Neuronal stem cell (in vitro differentiated cells): ENCODE measurements around the gene KHDC3L.

Experiments used
- DNase-seq: peaks from one replicate; pipeline ENCODE4 v3.0.0-alpha.2; 2013; ENCODE audit warnings: low spot score
- H2AFZ ChIP-seq: one replicate; pipeline ENCODE4 v1.6.1; 2013; ENCODE audit warnings: mild to moderate bottlenecking, low read length, inconsistent platforms
- H2AK5ac ChIP-seq: 2 replicates; pipeline ENCODE4 v1.6.1; 2013; ENCODE audit warnings: low read depth, mild to moderate bottlenecking, inconsistent platforms, low read length, moderate library complexity, mixed read lengths
- H2BK120ac ChIP-seq: 2 replicates; pipeline ENCODE4 v1.6.1; 2013; ENCODE audit warnings: low read depth, mild to moderate bottlenecking, inconsistent platforms, low read length, moderate library complexity, mixed read lengths
- H2BK12ac ChIP-seq: one replicate; pipeline ENCODE4 v1.6.1; 2013; ENCODE audit warnings: low read length, inconsistent platforms
- H2BK15ac ChIP-seq: 2 replicates; pipeline ENCODE4 v1.6.1; 2013; ENCODE audit warnings: mild to moderate bottlenecking, low read length, inconsistent platforms, mixed read lengths
- H2BK5ac ChIP-seq: one replicate; pipeline ENCODE4 v1.6.1; 2013; ENCODE audit warnings: inconsistent platforms, mild to moderate bottlenecking, low read length, moderate library complexity
- H3K14ac ChIP-seq: one replicate; pipeline ENCODE4 v1.6.1; 2013; ENCODE audit warnings: low read length, inconsistent platforms
- H3K18ac ChIP-seq: 2 replicates; pipeline ENCODE4 v1.6.1; 2013; ENCODE audit warnings: low read length, inconsistent platforms
- H3K23ac ChIP-seq: 2 replicates; pipeline ENCODE4 v1.6.1; 2013; ENCODE audit warnings: low read depth, mild to moderate bottlenecking, mixed read lengths, low read length, inconsistent platforms; ENCODE audit not compliant: poor library complexity
- H3K27ac ChIP-seq: replicated peaks from 3 replicates; pipeline ENCODE4 v1.5.1; 2013; ENCODE audit warnings: low read length, inconsistent platforms
- H3K27me3 ChIP-seq, 3 experiments: 2 replicates each; pipeline ENCODE4 v1.6.1; 2013; ENCODE audit warnings: low read length in 3 of 3, mild to moderate bottlenecking in 2 of 3, inconsistent platforms in 1 of 3, low read depth in 1 of 3, mixed read lengths in 1 of 3, moderate library complexity in 1 of 3; ENCODE audit not compliant: control insufficient read depth in 3 of 3, insufficient read depth in 3 of 3
- H3K36me3 ChIP-seq, 2 donors: replicated peaks in 1 of 2; 2 replicates each; pipeline ENCODE4 v1.6.1; 2013; ENCODE audit warnings: low read length in 2 of 2; ENCODE audit not compliant: control insufficient read depth in 2 of 2, insufficient read depth in 2 of 2
- H3K4ac ChIP-seq: 2 replicates; pipeline ENCODE4 v1.6.1; 2013; ENCODE audit warnings: inconsistent platforms, mild to moderate bottlenecking, low read length, moderate library complexity
- H3K4me1 ChIP-seq, 2 donors: 1 replicate in 1 of 2; 2 replicates in 1 of 2; pipeline ENCODE4 v1.6.1; 2013; ENCODE audit warnings: low read length in 2 of 2, low read depth in 1 of 2; ENCODE audit not compliant: control insufficient read depth in 2 of 2, insufficient read depth in 1 of 2
- H3K4me2 ChIP-seq: one replicate; pipeline ENCODE4 v1.6.1; 2013; ENCODE audit warnings: mild to moderate bottlenecking, low read length, inconsistent platforms; ENCODE audit not compliant: insufficient read depth, poor library complexity, severe bottlenecking
- H3K4me3 ChIP-seq, 2 donors: 2 replicates each; pipeline ENCODE4 v1.5.1; 2013; ENCODE audit warnings: low read length in 2 of 2, mild to moderate bottlenecking in 2 of 2, inconsistent platforms in 1 of 2, moderate library complexity in 1 of 2
- H3K79me1 ChIP-seq: one replicate; pipeline ENCODE4 v1.6.1; 2013; ENCODE audit warnings: low read depth, mild to moderate bottlenecking, inconsistent platforms, low read length, moderate library complexity
- H3K9ac ChIP-seq: one replicate; pipeline ENCODE4 v1.6.1; 2013; ENCODE audit warnings: mild to moderate bottlenecking, low read depth, low read length, inconsistent platforms; ENCODE audit not compliant: poor library complexity
- H3K9me3 ChIP-seq, 2 donors: replicated peaks in 1 of 2; 2 replicates each; pipeline versions ENCODE3 to v1.6.1; 2013; ENCODE audit warnings: low read length in 2 of 2, mild to moderate bottlenecking in 2 of 2, inconsistent platforms in 1 of 2, low read depth in 1 of 2, mixed read lengths in 1 of 2, moderate library complexity in 1 of 2; ENCODE audit not compliant: control insufficient read depth in 2 of 2, insufficient read depth in 1 of 2
- H4K8ac ChIP-seq: one replicate; pipeline ENCODE4 v1.6.1; 2013; ENCODE audit warnings: low read depth, mild to moderate bottlenecking, inconsistent platforms, low read length, moderate library complexity
- H4K91ac ChIP-seq: one replicate; pipeline ENCODE4 v1.6.1; 2013; ENCODE audit warnings: low read length, low read depth, mild to moderate bottlenecking, inconsistent platforms; ENCODE audit not compliant: poor library complexity
- WGBS, 2 donors: extraction: QIAGEN DNeasy Blood & Tissue Kit; methylation state at CpG; one replicate each; pipeline ENCODE4 v1.1.7; 2013; ENCODE audit warnings: missing lambda C conversion rate in 2 of 2, mixed read lengths in 1 of 2; ENCODE audit not compliant: insufficient read length in 2 of 2, insufficient replicate concordance in 1 of 2; ENCODE audit errors: extremely low coverage in 2 of 2; 5-methylcytosine and 5-hydroxymethylcytosine counted together

KHDC3L gene

DNA sequence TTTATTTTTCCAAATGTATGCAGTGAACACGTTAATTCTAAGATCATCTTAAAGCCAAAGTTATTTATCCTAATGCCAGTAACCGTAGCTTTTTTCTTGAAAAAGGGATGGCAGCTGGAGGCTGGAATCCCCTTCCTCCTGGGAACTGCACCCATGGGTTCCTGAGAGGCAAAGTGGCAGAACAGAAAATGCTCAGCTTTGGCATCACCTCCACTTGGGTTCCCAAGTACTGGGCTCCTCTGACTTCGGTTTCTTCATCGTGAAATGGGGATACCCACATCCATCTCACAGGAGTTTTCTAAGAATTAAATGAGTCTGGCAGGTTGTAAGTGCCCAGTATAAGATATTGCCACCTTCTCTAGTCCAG, 26.0 kb downstream of the KHDC3L start:
- H3K27ac ChIP-seq: no peak overlapping the region
- H2BK120ac ChIP-seq: no peak overlapping the region
- no peak overlapping the region for H3K14ac ChIP-seq
- H3K9me3 ChIP-seq: no peaks in the 10 kb centered on the region
- H3K4me1 ChIP-seq: peaks cover 0 to 4% of the 10 kb centered on the region in 2 donors
- peaks cover 0 to 17% (median 0%) of the 10 kb centered on the region in 3 experiments for H3K27me3 ChIP-seq
- no peak overlapping the region for H2BK5ac ChIP-seq
- no peak overlapping the region for H3K9ac ChIP-seq
- no peak overlapping the region for H2AK5ac ChIP-seq
- no peaks in the 10 kb centered on the region for H3K79me1 ChIP-seq
- no peak overlapping the region for H2BK12ac ChIP-seq
- peak overlapping the region; percentile 93 for H2AFZ ChIP-seq
- H3K4me2 ChIP-seq: peak overlapping the region; percentile 60
- H3K18ac ChIP-seq: no peak overlapping the region
- no peak overlapping the region for H3K23ac ChIP-seq
- no CpG with 5 or more reads among the region's 4 CpGs for WGBS, 2 donors
- peak overlapping the region; percentile 37 to 77 for H3K4me3 ChIP-seq
- no peak for DNase-seq
- H4K91ac ChIP-seq: no peak overlapping the region
- H2BK15ac ChIP-seq: no peak overlapping the region
- H4K8ac ChIP-seq: no peak overlapping the region
- no peaks in the 10 kb centered on the region for H3K36me3 ChIP-seq
- H3K4ac ChIP-seq: no peak overlapping the region

- H2AK5ac ChIP-seq: no peak overlapping the region
- H3K27me3 ChIP-seq: peaks cover 0 to 17% (median 0%) of the 10 kb centered on the region in 3 experiments
- H3K4me1 ChIP-seq: peaks cover 0 to 4% of the 10 kb centered on the region in 2 donors
- peak overlapping the region; percentile 60 for H3K4me2 ChIP-seq
- WGBS, 2 donors: no CpG with 5 or more reads among the region's 38 CpGs
- H4K8ac ChIP-seq: no peak overlapping the region
- no peak overlapping the region for H3K4ac ChIP-seq
- H3K9me3 ChIP-seq: no peaks in the 10 kb centered on the region
- peak; percentile 46 for DNase-seq
- no peaks in the 10 kb centered on the region for H3K36me3 ChIP-seq
- H2BK12ac ChIP-seq: no peak overlapping the region
- H2BK120ac ChIP-seq: no peak overlapping the region
- H2AFZ ChIP-seq: peak overlapping the region; percentile 93
- H3K4me3 ChIP-seq: peak overlapping the region; percentile 37 to 77
- H4K91ac ChIP-seq: no peak overlapping the region
- no peaks in the 10 kb centered on the region for H3K79me1 ChIP-seq
- H3K9ac ChIP-seq: peak overlapping the region; percentile 2
- H3K14ac ChIP-seq: no peak overlapping the region
- no peak overlapping the region for H3K27ac ChIP-seq
- H3K18ac ChIP-seq: peak overlapping the region; percentile 88
- H3K23ac ChIP-seq: no peak overlapping the region
- H2BK15ac ChIP-seq: no peak overlapping the region
- H2BK5ac ChIP-seq: no peak overlapping the region
Observed at GRCh38 chr6:73388800-73389512, 26.5 kb downstream of the KHDC3L start.

- H3K79me1 ChIP-seq: no peaks in the 10 kb centered on the region
- H3K4ac ChIP-seq: no peak overlapping the region
- H3K36me3 ChIP-seq: no peaks in the 10 kb centered on the region
- H3K9ac ChIP-seq: no peak overlapping the region
- DNase-seq: no peak
- H3K27me3 ChIP-seq: peaks cover 0 to 17% (median 0%) of the 10 kb centered on the region in 3 experiments
- H2BK12ac ChIP-seq: no peak overlapping the region
- no peak overlapping the region for H3K27ac ChIP-seq
- WGBS, 2 donors: no CpG with 5 or more reads among the region's 10 CpGs
- H3K4me2 ChIP-seq: no peak overlapping the region
- H2BK120ac ChIP-seq: no peak overlapping the region
- no peak overlapping the region for H2BK5ac ChIP-seq
- no peak overlapping the region for H3K4me3 ChIP-seq
- H4K91ac ChIP-seq: no peak overlapping the region
- no peak overlapping the region for H2AFZ ChIP-seq
- H2AK5ac ChIP-seq: no peak overlapping the region
- no peak overlapping the region for H4K8ac ChIP-seq
- peaks cover 0 to 4% of the 10 kb centered on the region in 2 donors for H3K4me1 ChIP-seq
- H3K9me3 ChIP-seq: peaks cover 0 to under 1% of the 10 kb centered on the region in 2 donors
- no peak overlapping the region for H3K14ac ChIP-seq
- no peak overlapping the region for H2BK15ac ChIP-seq
- no peak overlapping the region for H3K23ac ChIP-seq
- no peak overlapping the region for H3K18ac ChIP-seq
Observed at GRCh38 chr6:73389854-73390253, 27.4 kb downstream of the KHDC3L start.

- Histone ChIP-seq H3K9ac (no peak overlapping the region), H2BK120ac (no peak overlapping the region), H3K14ac (no peak overlapping the region), H3K27me3 (peaks cover 0 to 17% (median 0%) of the 10 kb centered on the region in 3 experiments), H3K23ac (no peak overlapping the region), H2BK15ac (no peak overlapping the region), H3K4ac (no peak overlapping the region), H2AFZ (no peak overlapping the region), H2AK5ac (no peak overlapping the region), H3K36me3 (no peaks in the 10 kb centered on the region), H2BK5ac (no peak overlapping the region), H4K8ac (no peak overlapping the region), H3K9me3 (peaks cover 0 to 2% of the 10 kb centered on the region in 2 donors), H2BK12ac (no peak overlapping the region), H3K4me2 (no peak overlapping the region), H3K18ac (no peak overlapping the region), H3K79me1 (no peaks in the 10 kb centered on the region), H3K27ac (no peak overlapping the region), H4K91ac (no peak overlapping the region), H3K4me1 (peaks cover 0 to 4% of the 10 kb centered on the region in 2 donors), H3K4me3 (no peak overlapping the region)
- DNase-seq: no peak
- WGBS, 2 donors: no CpG with 5 or more reads among the region's 2 CpGs
Observed at GRCh38 chr6:73391675-73392074, 29.2 kb downstream of the KHDC3L start.
